Fibroblast of mammary gland (primary cell): ENCODE measurements around the gene ZDHHC15.
"Not testable (repeated sequence)": the region's sequence is repeated elsewhere in the genome, so short reads cannot be mapped to it uniquely, and the experiment has no call there.

ENCODE experiments used
- DNase-seq: peaks from one replicate; pipeline ENCODE4 v3.0.0-alpha.2; 2010; ENCODE audit warnings: low read depth
- H3K4me3 ChIP-seq: 2 replicates; pipeline ENCODE4 v1.5.1; 2011; ENCODE audit warnings: low read depth, mild to moderate bottlenecking, low read length, moderate library complexity; ENCODE audit not compliant: control insufficient read depth
- CTCF ChIP-seq: conservative IDR thresholded peaks from 2 replicates; pipeline ENCODE4 v1.5.1; 2011; ENCODE audit warnings: low read depth, low read length, inconsistent platforms; ENCODE audit not compliant: control insufficient read depth, insufficient read depth

The ZDHHC15 gene

GRCh38 chrX:75337525-75337924, 185.3 kb downstream of the ZDHHC15 start:
- H3K4me3 ChIP-seq: no peak overlapping the region
- DNase-seq: no peak
- TF ChIP-seq CTCF: no peak

GRCh38 chrX:75335127-75335458, 187.7 kb downstream of the ZDHHC15 start:
- H3K4me3 ChIP-seq: no peak overlapping the region
- no peak for TF ChIP-seq CTCF
- DNase-seq: no peak

GRCh38 chrX:75334407-75335126, 188.3 kb downstream of the ZDHHC15 start:
- not testable (repeated sequence) for DNase-seq, H3K4me3 ChIP-seq

GRCh38 chrX:75327607-75328006, 195.2 kb downstream of the ZDHHC15 start:
- no peak overlapping the region for H3K4me3 ChIP-seq
- DNase-seq: no peak
- TF ChIP-seq CTCF: no peak
